T47D (cell line): ENCODE measurements around the gene DRAXIN.
A peak's percentile ranks its signal among the peaks of the same experiment; 100 is the strongest.

ENCODE experiments used
- DNase-seq, 2 experiments: peaks; one replicate each; pipeline versions ENCODE4 v3.0.0 to v3.0.0-alpha.2; 2011 to 2012; ENCODE audit warnings: low read depth in 1 of 2, low spot score in 1 of 2
- JUND ChIP-seq: IDR thresholded peaks from 2 replicates; pipeline ENCODE4 v1.6.1; 2012; ENCODE audit warnings: low read depth
- in situ Hi-C: cut with HindIII; loops from 2 replicates; pipeline ENCODE4 v1.10.0; 2016; ENCODE audit warnings: low sequenced_read_pairs, low pct_unique_long_range_greater_than_20kb

Gene DRAXIN

DNA sequence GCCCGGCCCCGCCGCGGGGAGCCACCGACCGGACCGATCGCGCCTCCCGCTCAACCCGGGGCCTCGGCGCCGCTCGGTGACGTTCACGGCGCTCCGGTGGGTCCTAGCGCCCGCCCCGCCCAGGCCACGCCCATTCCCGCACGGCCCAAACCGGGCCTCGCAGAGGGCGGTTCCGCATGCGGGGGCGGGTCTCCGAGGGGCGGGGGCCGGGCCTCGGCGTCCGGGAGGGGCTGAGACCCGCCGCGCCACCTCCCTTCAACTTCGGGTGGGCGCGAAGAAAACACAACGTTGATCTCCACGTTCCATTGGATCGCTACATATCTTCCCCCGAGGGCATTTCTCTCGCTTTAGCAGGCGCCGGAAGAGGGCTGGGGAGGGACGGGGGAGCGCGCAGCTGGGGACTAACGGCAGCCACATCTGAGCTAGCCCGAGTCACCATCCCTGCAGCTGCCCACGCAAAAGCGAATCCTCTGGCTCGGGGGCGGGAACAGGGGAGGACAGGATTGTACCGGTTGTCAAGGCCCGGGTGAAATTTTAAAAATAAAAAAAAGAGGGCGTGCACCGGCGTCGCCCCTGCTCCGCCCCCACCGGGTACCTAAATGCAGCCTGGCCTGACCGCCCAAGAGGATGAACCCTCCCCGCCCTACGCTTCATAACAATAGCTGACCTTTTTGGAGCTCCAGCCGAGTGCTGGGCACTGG, 10.3 kb upstream of the DRAXIN start, which contains the start of gene MAD2L2:
MAD2L2 (minus strand) TSS at position 78 of the 701 bp plus-strand sequence. CDS start 547 bp downstream, outside the sequence.
- in situ Hi-C loops = no loop called here

DNA sequence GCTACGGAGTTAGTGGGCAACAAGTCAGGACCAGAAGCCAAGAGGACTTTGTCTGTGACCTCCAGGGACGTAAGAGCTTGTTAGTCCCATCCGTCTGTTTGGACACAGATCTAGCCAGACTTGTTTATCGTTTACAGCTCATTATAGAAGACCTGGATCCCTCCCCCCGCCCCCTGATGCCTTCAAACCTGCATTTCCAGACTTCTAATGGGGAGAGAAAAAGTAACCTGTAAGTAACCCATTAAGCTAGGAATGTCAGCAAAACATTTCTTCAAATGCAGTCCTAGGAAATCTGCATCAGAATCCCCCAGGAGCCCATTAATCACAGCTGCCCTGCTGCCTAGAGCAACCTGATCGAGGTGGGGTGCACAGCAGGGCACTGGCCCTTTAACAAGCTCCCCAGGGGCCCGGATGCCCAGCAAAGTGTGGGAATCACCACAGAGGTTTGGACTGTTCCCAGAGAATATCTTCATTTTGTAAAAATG, 9.2 kb upstream of the DRAXIN start:
- no peak for TF ChIP-seq JUND
- in situ Hi-C loops = no loop called here
- no peak for DNase-seq

More for the DNA sequence above, 10.3 kb upstream of the DRAXIN start, which contains the start of gene MAD2L2:
- DNase-seq = peak; percentile 79 to 81
- no peak for TF ChIP-seq JUND

DNA sequence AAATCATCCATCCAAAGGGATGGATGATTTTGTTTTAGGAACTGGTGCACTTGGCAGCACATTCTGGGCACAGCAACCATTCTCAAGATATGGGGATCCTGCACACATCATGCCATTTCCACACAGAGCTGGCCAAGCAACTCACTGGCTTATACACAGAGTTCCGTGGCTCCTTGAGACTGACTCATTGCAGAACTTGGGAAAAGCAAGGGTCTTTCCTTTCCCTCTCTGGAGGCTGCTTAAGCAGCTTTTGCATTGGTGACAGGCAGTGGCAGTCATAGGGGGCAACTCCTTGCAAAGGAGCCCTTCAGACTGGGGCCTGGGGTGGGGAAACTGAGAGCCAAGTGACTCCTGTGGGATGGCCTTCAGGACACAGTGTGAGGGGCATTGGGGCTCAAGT, 8.7 kb upstream of the DRAXIN start:
- no peak for DNase-seq
- in situ Hi-C loops = no loop called here

DNA sequence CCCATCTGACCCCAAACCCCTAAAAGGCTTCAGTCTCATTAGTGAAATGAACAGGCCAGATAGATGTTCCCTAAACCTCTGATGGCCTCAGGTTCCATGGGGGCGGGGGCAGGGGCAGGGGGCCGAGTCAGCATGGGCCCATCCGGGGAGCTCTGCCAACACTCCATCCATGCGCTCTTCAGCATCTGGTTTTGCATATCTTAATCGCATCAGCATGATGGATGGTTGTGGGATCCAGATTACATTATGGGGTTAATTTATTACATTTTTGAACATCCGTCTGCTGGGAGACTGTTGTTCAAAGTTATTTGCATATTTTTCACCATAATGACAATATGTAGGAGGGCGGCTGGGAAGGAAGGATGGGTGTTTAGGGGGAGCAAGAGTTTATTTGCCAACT, 7.4 kb upstream of the DRAXIN start:
- no peak for TF ChIP-seq JUND
- in situ Hi-C loops = no loop called here
- DNase-seq = no peak

More for the DNA sequence above, 8.7 kb upstream of the DRAXIN start:
- TF ChIP-seq JUND = no peak

DNA sequence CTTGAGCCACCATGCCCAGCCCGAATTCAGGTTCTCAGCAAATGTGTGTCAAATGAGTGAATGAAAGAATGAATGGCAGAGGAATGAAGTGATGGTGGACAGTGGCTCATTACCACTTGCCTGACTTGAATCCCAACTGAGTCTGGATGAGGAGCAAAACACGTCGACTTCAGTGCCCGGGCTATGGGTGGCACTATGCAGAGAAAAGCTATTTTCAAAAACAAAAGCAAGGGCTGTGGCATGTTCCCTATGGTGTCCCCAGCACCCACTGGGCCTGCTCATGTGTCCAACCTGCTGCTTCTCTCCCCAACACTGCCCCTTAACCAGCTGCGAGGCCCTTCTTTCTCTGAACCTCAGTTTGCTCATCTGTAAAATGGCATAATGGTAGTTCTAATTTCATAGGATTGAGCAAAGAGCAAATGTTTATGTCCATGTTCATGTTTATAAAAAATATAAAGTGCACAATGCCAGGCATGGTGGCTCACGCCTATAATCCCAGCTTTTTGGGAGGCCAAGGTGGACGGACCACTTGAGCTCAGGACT, 6.2 kb upstream of the DRAXIN start:
- in situ Hi-C loops = no loop called here
- no peak for DNase-seq
- TF ChIP-seq JUND = no peak

DNA sequence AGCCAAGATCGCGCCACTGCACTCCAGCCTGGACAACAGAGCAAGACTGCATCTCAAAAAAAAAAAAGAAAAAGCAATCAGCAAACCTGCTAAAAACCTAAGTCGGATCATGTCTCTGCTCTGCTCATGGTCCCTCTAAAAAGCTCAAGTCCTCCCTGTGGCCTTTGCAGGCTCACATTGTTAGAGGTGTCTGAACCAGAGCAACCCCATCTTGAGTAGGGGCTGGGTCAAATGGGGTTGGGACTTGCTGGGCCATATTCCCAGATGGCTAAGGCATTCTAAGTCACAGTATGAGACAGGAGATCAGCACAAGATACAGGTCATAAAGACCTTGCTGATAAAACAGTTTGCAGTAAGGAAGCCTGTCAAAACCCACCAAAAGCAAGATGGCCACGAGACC, 3.0 kb upstream of the DRAXIN start:
- in situ Hi-C loops = no loop called here
- TF ChIP-seq JUND = no peak
- DNase-seq = no peak

DNA sequence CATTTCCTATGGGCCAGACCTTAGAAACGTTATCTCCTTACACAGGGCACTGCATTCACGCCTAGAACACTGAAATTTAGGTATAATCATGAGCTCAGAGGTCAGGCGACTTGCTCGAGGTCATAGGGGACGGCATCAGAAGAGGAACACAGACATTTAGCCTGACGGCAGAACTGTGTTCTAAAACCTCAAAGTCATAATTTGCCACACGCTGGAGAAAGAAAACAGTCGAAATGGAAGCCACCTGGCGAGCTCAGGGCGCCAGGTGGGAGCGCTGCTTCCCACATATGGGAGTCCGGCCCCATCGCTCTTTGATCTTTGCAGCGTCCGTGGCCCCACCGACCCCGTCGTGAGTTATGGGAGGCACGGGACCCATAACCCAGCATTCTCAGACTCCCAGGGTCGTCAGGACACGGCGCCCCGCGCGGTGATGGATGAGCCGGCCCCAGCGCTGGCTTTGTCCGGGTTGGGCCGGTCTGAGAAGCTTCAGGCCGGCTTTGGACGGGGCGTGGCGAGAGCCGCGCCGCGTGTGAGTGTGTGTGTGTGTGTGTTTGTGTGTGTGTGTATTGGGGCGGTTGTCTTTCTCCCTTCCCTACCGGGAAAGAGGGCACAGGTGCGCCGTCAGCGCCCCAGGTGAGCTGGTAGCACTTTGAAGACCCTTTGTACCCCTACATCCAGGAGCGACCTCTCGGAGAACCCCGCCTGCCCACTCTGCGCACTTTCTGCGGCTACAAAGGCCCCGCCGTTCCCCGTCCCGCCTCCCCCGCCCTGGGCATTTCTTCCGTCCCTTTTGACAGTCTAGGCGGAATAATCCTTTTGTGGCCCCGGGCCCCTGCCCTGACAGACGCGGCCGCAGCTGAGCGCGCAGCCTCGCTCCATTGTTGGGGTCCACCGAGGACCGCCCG, 861 bp upstream of the DRAXIN start:
- TF ChIP-seq JUND = no peak
- DNase-seq = peak in 1 of 2 experiments; percentile 52
- in situ Hi-C loops = no loop called here

DNA sequence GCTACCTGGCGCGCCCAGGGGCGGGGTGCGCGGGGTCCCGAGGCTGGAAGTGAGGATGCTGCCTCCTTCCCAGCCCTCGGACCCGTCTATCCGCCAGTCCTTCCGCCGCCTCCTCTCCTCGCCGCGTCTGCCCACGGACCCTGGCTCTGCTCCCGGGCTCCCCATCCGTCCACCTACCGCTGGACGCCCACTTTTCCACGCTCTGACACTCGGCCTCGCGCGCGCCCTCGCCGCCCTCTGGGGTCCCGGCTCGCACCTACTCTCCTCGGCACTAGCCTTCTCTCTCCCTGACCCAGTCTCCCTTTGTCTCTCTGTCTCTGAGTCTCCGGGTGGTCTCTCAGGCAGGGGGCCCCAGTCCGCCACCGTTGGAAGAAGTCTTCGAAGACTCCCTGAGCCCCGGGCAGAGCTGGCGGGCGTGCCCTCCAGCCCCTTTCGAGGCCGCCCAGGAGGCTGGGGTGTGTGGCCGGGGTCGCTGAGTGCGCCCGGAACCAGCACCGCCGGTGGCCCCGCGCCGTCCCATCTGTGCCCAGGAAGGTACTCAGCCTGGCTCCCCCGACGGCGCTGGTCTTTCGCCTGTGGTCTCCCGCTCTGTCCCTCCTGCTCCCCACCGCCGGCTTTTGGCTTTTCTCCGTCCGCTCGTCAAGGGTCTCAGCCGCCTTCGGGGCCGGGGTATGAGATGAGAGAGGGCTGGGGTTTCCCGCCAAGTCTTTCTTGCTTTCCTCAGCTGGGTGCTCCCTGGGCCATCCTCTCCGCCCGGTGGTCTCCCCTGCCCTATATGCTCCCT, 610 bp downstream of the DRAXIN start:
- no peak for DNase-seq
- no peak for TF ChIP-seq JUND
- in situ Hi-C loops = no loop called here

DNA sequence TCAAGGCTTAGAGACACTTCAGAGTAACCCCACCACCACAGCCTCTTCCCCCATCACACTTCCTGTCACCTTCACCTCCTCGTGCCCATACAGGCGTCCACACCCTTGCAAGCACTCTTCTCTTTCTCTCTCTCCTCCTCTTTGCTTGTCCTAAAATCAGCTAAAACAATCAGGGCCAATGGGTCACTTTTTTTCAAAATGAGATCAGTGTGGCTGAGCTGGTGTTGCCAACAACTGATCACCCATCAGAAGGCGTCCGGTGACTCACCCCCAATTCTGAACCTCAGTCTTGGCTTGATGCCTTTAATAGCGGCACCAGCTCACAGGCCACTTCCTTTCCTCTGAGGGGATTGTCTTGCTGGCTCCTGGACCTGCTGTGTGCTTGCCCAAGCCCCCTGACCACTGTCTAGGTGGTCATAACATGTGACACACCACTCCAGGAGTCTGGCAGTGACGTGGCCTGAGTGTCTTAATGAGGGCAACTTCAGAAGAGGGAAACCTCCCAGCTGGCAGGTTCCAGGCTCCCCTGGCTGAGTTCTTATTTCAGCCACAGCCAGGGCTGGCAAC, 1.6 kb downstream of the DRAXIN start:
- no peak for TF ChIP-seq JUND
- in situ Hi-C loops = no loop called here
- DNase-seq = no peak

DNA sequence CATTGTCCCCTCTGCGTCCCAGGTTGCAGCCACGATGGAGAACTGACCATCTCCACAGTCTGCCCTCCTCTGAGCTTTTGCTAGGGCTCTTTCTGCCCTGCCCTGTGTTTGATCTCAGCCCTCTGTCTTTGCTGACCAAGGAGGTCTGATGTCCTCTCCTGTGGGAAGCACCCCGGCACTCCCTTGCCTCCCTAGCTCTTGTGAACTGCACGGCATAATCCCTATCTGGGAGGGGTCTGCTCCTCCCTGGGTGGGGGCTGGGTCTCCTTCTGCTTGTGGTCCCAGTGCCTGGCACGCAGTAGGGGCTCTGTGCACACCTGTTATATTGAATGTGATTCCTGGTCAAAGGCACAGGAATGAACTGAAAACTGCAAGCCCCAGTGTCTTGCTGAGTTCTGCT, 2.4 kb downstream of the DRAXIN start:
- TF ChIP-seq JUND = no peak
- in situ Hi-C loops = no loop called here
- no peak for DNase-seq

DNA sequence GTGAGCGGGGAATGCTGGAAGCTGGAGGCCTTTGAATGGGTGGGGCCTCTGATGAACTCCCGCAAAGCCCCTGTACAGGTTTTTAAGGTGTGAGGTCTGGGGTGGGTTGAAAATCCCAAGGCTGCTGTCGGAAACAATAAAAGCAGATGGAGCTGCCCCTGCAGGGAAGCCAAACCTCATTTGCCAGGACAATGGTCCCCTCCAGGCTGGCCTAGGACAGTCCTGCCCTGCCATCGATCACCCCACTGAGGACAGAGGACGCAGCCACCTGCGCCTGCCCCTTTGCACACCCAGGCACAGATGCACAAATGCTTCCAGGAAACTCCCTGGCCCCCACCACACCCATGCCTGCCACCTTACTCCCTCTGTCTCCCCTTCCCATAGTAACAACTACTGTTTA, 4.4 kb downstream of the DRAXIN start:
- no peak for TF ChIP-seq JUND
- in situ Hi-C loops = no loop called here
- no peak for DNase-seq
